8988T (cell line): ENCODE results near the gene PDZRN4.
A peak's percentile ranks its signal among the peaks of the same experiment; 100 is the strongest.

Experiments used
- DNase-seq: peaks from one replicate; pipeline ENCODE4 v3.0.0; 2011

The PDZRN4 gene

GRCh38 chr12:41462312-41462711, 274.2 kb downstream of the PDZRN4 start:
- no peak for DNase-seq

GRCh38 chr12:41465526-41465925, 277.4 kb downstream of the PDZRN4 start:
- no peak for DNase-seq

GRCh38 chr12:41466300-41466699, 278.2 kb downstream of the PDZRN4 start:
- no peak for DNase-seq

GRCh38 chr12:41466802-41467201, 278.7 kb downstream of the PDZRN4 start:
- DNase-seq: no peak

GRCh38 chr12:41467591-41468325, 279.6 kb downstream of the PDZRN4 start:
- no peak for DNase-seq

- DNase-seq: no peak
Observed at GRCh38 chr12:41468341-41468740, 280.2 kb downstream of the PDZRN4 start.

GRCh38 chr12:41468756-41469155, 280.6 kb downstream of the PDZRN4 start:
- DNase-seq: no peak

GRCh38 chr12:41473441-41473840, 285.3 kb downstream of the PDZRN4 start:
- no peak for DNase-seq

GRCh38 chr12:41474001-41474400, 285.9 kb downstream of the PDZRN4 start:
- no peak for DNase-seq

GRCh38 chr12:41476499-41477439, 288.6 kb downstream of the PDZRN4 start:
- DNase-seq: no peak

GRCh38 chr12:41479426-41479825, 291.3 kb downstream of the PDZRN4 start:
- DNase-seq: no peak

- no peak for DNase-seq
Observed at GRCh38 chr12:41485203-41485602, 297.1 kb downstream of the PDZRN4 start.

GRCh38 chr12:41486718-41487117, 298.6 kb downstream of the PDZRN4 start:
- peak; percentile 8 for DNase-seq

- DNase-seq: no peak
Observed at GRCh38 chr12:41496009-41496408, 307.9 kb downstream of the PDZRN4 start.

GRCh38 chr12:41497409-41497808, 309.3 kb downstream of the PDZRN4 start:
- DNase-seq: no peak

GRCh38 chr12:41504976-41505375, 316.9 kb downstream of the PDZRN4 start:
- DNase-seq: no peak

- DNase-seq: no peak
Observed at GRCh38 chr12:41507286-41507685, 319.2 kb downstream of the PDZRN4 start.

- DNase-seq: no peak
Observed at GRCh38 chr12:41509271-41510055, 321.3 kb downstream of the PDZRN4 start.

- DNase-seq: no peak
Observed at GRCh38 chr12:41510470-41510869, 322.4 kb downstream of the PDZRN4 start.

- DNase-seq: no peak
Observed at GRCh38 chr12:41511247-41511646, 323.1 kb downstream of the PDZRN4 start.

- DNase-seq: no peak
Observed at GRCh38 chr12:41512497-41512896, 324.4 kb downstream of the PDZRN4 start.

- DNase-seq: no peak
Observed at GRCh38 chr12:41514021-41514777, 326.1 kb downstream of the PDZRN4 start.
